GM12892 (cell line): Measurements from ENCODE around the gene MYO1D.

Experiments
- POLR2A ChIP-seq: IDR thresholded peaks from 2 replicates; pipeline ENCODE4 v1.6.1; 2011; ENCODE audit warnings: low read depth, low read length, control low read depth
- POLR2AphosphoS5 ChIP-seq: IDR thresholded peaks from 2 replicates; pipeline ENCODE4 v1.6.1; 2011; ENCODE audit warnings: low read depth, low read length, control low read depth
- TAF1 ChIP-seq: IDR thresholded peaks from 2 replicates; pipeline ENCODE4 v1.6.1; 2011; ENCODE audit warnings: low read depth, mild to moderate bottlenecking, control low read depth, low read length, borderline replicate concordance

- TF ChIP-seq POLR2AphosphoS5 (no peak), POLR2A (no peak), TAF1 (no peak)
Measured at GRCh38 chr17:32806646-32807045, 70.3 kb downstream of the MYO1D start.
